HCT116 (cell line): ENCODE data around the gene FGD3. TPM values are rescaled to one million over a fixed set of nuclear protein-coding genes. Genes with fewer than 3 reads are reported as not detected.

Experiments
- CBX3 ChIP-seq: IDR thresholded peaks from 2 replicates; pipeline ENCODE4 v1.6.1; 2012; ENCODE audit warnings: low read depth
- EGR1 ChIP-seq: IDR thresholded peaks from 2 replicates; pipeline ENCODE4 v1.6.1; 2012; ENCODE audit warnings: low read depth
- EZH2phosphoT487 ChIP-seq: fragments of 200-600 bp; IDR thresholded peaks from 2 replicates; pipeline ENCODE4 v1.6.1; 2018; ENCODE audit warnings: antibody characterized with exemption, borderline replicate concordance
- JUND ChIP-seq: IDR thresholded peaks from 2 replicates; pipeline ENCODE4 v1.6.1; 2012
- POLR2A ChIP-seq: IDR thresholded peaks from 2 replicates; pipeline ENCODE4 v1.7.0; 2011; ENCODE audit warnings: borderline replicate concordance; ENCODE audit not compliant: insufficient read depth, insufficient read length; ENCODE audit errors: extremely low read depth
- POLR2AphosphoS5 ChIP-seq: IDR thresholded peaks from 2 replicates; pipeline ENCODE4 v1.6.1; 2011; ENCODE audit warnings: mild to moderate bottlenecking, low read depth, low read length, moderate library complexity
- RAD21 ChIP-seq: IDR thresholded peaks from 2 replicates; pipeline ENCODE4 v1.6.1; 2012; ENCODE audit warnings: low read depth, mild to moderate bottlenecking
- SIN3A ChIP-seq: IDR thresholded peaks from 2 replicates; pipeline ENCODE4 v1.6.1; 2012; ENCODE audit warnings: low read depth
- ZFX ChIP-seq: fragments of 450-650 bp; IDR thresholded peaks from 2 replicates; pipeline ENCODE4 v1.6.1; 2017
- total RNA-seq: library from RNA; stranded (reverse); gene quantifications from one replicate; pipeline ENCODE4 v1.2.1, GENCODE V29; 2021; ENCODE audit not compliant: unreplicated experiment
- TF ChIP-seq, protein P1 (sequence below), 3 experiments: fragments of 200-600 bp in 1 of 3; sonication (generic) in 1 of 3; IDR thresholded peaks in 2 of 3; conservative IDR thresholded peaks in 1 of 3; 2 replicates each; pipeline ENCODE4 v1.5.1; 2012 to 2017; ENCODE audit warnings: low read depth in 2 of 3, low read length in 2 of 3, antibody characterized with exemption in 1 of 3, borderline replicate concordance in 1 of 3, control low read depth in 1 of 3, mild to moderate bottlenecking in 1 of 3, mixed read lengths in 1 of 3, mixed run types in 1 of 3, moderate library complexity in 1 of 3; ENCODE audit not compliant: insufficient read depth in 1 of 3
- TF ChIP-seq, protein P2 (sequence below): IDR thresholded peaks from 2 replicates; pipeline ENCODE4 v1.6.1; 2012
- TF ChIP-seq, protein P3 (sequence below): IDR thresholded peaks from 2 replicates; pipeline ENCODE4 v1.6.1; 2012; ENCODE audit warnings: low read depth

The FGD3 gene
- total RNA-seq, 1 experiment from 2014 or later: 3.3 TPM

DNA sequence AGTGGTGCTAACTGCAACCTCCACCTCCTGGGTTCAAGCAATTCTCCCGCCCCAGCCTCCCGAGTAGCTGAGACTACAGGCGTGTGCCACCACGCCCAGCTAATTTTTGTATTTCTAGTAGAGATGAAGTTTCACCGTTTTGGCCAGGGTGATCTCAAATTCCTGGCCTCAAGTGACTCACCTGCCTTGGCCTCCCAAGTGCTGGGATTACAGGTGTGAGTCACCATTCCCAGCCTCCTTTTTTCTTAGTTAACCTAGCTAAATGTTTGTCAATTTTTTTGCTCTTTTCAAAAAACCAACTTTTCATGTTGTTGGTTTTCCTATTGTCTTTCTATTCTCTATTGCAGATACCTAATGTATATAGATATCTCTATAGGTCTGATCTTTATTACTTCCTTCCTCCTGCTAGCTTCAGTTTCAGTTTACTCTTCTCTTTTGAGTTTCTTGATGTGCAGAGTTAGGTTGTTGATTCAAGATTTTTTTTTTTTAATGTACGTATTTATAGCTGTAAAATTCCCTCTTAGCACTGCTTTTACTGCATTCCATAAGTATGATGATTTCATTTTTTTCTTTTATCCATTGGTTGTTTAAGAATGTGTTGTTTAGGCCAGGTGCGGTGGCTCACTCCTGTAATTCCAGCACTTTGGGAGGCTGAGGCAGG is 32.9 kb downstream of the FGD3 start (continued):
- TF ChIP-seq, protein P1, sequence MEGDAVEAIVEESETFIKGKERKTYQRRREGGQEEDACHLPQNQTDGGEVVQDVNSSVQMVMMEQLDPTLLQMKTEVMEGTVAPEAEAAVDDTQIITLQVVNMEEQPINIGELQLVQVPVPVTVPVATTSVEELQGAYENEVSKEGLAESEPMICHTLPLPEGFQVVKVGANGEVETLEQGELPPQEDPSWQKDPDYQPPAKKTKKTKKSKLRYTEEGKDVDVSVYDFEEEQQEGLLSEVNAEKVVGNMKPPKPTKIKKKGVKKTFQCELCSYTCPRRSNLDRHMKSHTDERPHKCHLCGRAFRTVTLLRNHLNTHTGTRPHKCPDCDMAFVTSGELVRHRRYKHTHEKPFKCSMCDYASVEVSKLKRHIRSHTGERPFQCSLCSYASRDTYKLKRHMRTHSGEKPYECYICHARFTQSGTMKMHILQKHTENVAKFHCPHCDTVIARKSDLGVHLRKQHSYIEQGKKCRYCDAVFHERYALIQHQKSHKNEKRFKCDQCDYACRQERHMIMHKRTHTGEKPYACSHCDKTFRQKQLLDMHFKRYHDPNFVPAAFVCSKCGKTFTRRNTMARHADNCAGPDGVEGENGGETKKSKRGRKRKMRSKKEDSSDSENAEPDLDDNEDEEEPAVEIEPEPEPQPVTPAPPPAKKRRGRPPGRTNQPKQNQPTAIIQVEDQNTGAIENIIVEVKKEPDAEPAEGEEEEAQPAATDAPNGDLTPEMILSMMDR (IDR thresholded peaks at IDR 0.05 in 2 of 3, conservative IDR thresholded peaks at IDR 0.05 in 1 of 3; ENCODE audit: borderline replicate concordance in 1 of 3, insufficient read depth in 1 of 3, low read depth in 2 of 3, low read length in 2 of 3): no peak
- TF ChIP-seq SIN3A (no peak), EGR1 (no peak), POLR2A (no peak), ZFX (no peak), EZH2phosphoT487 (no peak), RAD21 (no peak), JUND (peak; percentile 68), POLR2AphosphoS5 (no peak), CBX3 (peak; percentile 86)
- TF ChIP-seq, protein P2, sequence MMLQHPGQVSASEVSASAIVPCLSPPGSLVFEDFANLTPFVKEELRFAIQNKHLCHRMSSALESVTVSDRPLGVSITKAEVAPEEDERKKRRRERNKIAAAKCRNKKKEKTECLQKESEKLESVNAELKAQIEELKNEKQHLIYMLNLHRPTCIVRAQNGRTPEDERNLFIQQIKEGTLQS: no peak
- TF ChIP-seq, protein P3, sequence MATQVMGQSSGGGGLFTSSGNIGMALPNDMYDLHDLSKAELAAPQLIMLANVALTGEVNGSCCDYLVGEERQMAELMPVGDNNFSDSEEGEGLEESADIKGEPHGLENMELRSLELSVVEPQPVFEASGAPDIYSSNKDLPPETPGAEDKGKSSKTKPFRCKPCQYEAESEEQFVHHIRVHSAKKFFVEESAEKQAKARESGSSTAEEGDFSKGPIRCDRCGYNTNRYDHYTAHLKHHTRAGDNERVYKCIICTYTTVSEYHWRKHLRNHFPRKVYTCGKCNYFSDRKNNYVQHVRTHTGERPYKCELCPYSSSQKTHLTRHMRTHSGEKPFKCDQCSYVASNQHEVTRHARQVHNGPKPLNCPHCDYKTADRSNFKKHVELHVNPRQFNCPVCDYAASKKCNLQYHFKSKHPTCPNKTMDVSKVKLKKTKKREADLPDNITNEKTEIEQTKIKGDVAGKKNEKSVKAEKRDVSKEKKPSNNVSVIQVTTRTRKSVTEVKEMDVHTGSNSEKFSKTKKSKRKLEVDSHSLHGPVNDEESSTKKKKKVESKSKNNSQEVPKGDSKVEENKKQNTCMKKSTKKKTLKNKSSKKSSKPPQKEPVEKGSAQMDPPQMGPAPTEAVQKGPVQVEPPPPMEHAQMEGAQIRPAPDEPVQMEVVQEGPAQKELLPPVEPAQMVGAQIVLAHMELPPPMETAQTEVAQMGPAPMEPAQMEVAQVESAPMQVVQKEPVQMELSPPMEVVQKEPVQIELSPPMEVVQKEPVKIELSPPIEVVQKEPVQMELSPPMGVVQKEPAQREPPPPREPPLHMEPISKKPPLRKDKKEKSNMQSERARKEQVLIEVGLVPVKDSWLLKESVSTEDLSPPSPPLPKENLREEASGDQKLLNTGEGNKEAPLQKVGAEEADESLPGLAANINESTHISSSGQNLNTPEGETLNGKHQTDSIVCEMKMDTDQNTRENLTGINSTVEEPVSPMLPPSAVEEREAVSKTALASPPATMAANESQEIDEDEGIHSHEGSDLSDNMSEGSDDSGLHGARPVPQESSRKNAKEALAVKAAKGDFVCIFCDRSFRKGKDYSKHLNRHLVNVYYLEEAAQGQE: no peak
